Heart left ventricle (tissue), 13 donors: ENCODE measurements around the gene DYNC2H1.

Experiments used
- CTCF ChIP-seq, 12 donors: fragments of 200-600 bp; sonication (generic) in 4 of 12; IDR thresholded peaks; one replicate each; pipeline versions ENCODE4 v1.5.0 to v1.8.0; 2018 to 2022; ENCODE audit warnings: antibody characterized with exemption in 12 of 12, mild to moderate bottlenecking in 5 of 12
- POLR2A ChIP-seq, 2 donors: fragments of 450-650 bp; IDR thresholded peaks; one replicate each; pipeline ENCODE4 v1.6.1; 2017; ENCODE audit warnings: antibody characterized with exemption in 2 of 2, mild to moderate bottlenecking in 2 of 2, moderate library complexity in 2 of 2
- donor health status: ischemic (EF 13 %, LVEDD 7.1; RV severe dilation, severe dysfunction).
- donor health status: DM: no; HTN: yes; CAD: no.
- donor health status: DM: no; HTN: no; CAD: no.
- donor health status: ischemic (EF 25% LVEDD 6.9; RV normal size, moderate dysfunction).
- donor health status: ischemic (EF 25% LVEDD 5.7; RV mildly dilated, moderate dysfunction).
- donor health status: ischemic (EF 35%, LVEDD 5.7; RV mildly dilated, moderate dysfunction).
- donor health status: nonischemic (EF 11% LVEDD 7.7; RV severe dilation, severe dysfunction).
- donor health status: DM: yes; HTN: yes; CAD: no.
- donor health status: PGD.
- donor health status: ischemic (EF 29% LVEDD 5.4; RV normal size, mild dysfunction).
- donor health status: nonischemic (EF 23%, LVEDD 6.1; RV moderate dilation, normal function).

- TF ChIP-seq CTCF (IDR thresholded peaks at IDR 0.05) (peak in 3 of 12 donors; percentile 18 to 27 (median 25)), POLR2A (IDR thresholded peaks at IDR 0.05) (no peak)
Observed at GRCh38 chr11:103257360-103257759, 148.1 kb downstream of the DYNC2H1 start.
